GM18526 (cell line): ENCODE measurements around the gene GART.

Experiments used
- POLR2A ChIP-seq: IDR thresholded peaks from 3 replicates; pipeline ENCODE4 v1.6.1; 2011; ENCODE audit not compliant: insufficient read length; ENCODE audit errors: extremely low read depth

The GART gene

DNA sequence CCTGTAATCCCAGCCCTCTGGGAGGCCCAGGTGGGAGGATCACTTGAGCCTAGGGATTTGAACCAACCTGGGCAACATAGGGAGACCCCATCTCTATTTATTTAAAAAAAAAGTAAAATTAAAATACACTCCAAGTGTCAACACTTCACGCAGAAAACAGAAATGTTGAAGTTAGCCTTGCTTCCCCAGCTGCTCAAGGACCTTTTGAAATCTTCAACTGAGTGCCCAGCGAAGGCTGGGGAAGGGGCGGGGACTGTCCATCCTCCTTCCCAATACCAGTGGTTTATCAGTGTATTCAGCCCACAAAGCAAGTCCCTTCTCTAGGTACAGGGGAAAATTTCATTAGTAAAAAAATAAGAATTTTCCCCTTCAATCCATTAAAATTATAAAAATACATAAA lies 48.2 kb downstream of the GART start:
- no peak for TF ChIP-seq POLR2A

DNA sequence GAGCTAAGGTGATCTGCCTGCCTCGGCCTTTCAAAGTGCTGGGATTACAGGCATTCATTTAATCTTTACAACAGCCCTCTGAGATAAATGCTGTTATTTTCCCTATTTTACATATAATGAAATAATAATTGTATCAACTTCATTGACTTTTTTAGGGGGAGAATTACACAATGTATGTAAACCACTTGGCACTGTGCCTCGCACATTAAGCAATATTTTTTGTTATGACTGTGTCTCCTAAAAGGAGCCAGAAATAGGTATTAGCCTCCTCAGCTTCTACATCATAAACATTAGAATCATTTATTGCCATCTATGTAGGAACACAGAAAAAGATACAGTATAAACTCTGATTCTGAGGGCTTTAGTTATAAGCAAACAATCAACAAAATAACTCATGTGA lies 49.3 kb downstream of the GART start:
- TF ChIP-seq POLR2A = no peak

DNA sequence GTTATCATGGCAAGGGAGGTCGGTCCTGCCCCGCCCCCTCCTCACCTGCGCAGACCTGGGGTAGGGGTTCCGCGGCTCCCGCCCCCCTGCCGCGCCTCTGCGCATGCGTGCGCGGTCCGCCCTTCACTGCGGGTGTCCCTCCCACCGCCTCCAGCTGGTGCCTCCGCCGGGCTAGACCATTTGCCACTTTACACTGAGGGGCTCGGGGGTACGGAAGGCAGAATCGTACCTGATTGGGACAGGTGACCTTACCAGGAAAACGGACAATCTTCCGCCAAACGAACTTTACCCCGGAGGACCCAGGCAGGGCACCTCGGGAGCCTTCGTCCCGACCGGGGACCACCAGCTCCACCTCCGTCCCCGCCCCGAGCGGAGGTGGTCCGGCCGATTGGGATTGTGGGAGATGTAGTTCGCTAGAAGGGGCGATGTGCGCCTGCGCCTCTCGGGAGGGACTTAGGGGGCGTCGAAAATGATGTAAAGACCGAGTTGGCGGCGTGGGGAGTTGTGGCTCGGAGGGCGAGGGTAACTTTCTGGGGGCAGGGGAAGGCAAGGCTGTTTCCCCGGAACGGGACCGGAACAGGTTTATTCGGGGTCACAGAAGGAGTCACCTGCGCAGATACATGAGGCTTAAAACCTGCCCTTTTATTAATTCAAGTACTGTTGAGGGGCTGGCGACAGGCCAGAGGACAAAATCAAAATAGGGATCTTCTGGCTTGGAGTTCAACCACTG lies 50.4 kb downstream of the GART start, which contains the start of gene DNAJC28:
TSS of gene DNAJC28 (minus strand) at position 344 of the 730 bp plus-strand sequence. CDS start 2,323 bp downstream, outside the sequence.
- TF ChIP-seq POLR2A = peak; percentile 45

DNA sequence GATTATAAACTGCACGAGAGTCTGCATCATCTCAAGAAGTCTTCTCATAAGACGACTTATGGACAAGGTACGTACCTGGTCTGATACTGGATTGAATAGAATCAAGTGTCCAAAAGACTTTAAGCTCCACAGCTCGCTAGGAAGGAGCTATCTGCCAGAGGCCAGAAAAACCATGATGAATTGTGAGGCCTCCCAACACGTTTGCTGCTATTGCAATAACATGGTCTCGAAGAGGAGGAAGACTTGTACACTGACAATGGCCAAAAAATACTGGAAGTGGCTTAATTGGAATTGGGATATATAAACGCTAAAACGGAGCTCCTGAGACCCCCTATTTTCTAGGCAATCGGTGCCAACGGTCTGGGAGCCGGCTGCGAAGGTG lies 50.9 kb downstream of the GART start:
- TF ChIP-seq POLR2A = no peak

DNA sequence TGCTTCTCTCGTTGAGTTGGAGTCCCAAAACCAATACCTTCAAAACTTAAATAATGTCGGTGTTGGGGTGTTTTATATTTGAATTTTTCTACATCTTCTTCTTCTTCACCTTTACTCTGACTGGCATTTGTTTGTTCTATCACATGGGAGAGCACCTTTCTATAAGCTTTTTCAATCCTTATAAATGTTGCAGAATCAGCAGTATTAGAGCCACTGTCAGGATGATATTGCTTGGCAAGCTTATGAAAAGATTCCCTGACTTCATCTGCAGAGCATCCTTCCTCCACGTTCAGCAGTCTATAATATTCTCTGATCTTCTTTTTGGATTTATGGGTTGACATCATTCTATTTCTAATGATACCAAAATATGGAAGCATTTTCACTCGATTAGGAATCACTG lies 53.0 kb downstream of the GART start:
- TF ChIP-seq POLR2A = no peak

DNA sequence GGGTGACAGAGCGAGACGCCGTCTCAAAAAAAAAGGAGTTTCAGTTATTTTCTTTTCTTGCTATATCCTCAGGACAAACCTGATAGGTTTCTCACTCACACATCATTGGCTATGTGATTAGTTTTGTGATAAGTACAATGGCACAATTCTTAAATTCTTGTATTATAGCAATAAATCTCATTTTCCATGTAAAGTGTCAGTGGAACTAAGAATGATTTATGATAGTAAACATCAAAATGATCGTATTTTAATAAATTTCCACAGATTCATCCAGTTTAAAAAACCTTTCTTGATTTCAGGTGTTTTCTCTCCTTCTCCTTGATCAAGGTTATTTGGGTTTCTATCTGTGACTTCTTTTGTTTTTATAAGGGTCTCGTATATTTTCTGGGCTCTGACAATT lies 53.9 kb downstream of the GART start:
- TF ChIP-seq POLR2A = no peak

DNA sequence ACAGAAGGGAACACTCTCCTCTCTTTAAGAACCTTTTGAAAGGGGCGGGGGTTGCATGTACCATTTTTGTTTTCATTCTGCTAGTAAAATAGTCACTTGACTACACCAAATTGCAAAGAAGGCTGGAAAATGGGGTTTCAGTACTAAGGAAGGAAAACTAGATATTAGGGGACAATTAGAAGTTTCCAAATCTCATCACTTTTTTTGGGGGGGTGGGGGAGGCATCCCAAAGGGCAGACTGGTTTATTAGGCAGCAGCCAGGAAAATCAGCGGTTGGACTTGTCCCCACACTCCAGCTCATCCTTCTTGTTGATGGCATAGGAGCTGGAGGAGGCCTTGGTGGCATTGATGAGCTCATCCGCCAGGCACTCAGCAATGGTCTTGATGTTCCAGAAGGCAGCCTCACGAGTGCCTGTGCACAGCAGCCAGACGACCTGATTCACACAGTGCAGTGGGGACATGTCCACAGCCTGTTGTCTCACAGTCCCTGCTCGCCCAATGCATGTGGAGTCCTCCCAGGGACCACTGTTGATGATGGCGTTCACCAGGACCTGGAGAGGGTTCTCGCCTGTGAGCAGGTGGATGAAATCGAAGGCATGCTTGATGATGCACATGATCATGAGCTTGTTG lies 60.5 kb downstream of the GART start:
- no peak for TF ChIP-seq POLR2A

DNA sequence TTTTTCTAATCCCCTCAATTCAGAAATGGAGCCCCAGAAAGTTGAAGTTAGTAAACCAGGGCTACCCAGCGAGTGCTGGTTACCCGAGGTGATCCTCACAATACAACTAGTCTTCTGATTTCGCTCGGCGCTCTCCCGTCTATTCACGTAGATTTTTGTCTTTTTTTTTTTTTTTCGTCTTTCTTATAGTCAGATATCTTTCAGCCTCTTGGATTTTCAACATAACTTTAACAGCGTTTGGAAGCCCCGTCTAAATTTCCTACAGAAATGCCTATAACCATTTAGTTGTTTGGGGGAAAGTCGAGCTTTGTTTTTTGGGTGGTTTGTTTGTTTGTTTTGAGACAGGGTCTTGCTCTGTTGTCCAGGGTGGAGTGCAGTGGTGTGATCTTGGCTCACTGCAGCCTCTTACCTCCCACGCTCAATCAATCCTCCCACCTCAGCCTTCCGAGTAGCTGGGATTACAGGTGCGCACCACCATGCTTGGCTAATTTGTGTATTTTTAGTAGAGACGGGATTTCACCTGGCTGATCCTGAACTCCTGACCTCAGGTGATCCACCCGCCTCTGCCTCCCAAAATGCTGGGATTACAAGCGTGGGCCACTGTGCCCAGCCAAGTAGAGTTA lies 61.3 kb downstream of the GART start:
- TF ChIP-seq POLR2A = no peak

DNA sequence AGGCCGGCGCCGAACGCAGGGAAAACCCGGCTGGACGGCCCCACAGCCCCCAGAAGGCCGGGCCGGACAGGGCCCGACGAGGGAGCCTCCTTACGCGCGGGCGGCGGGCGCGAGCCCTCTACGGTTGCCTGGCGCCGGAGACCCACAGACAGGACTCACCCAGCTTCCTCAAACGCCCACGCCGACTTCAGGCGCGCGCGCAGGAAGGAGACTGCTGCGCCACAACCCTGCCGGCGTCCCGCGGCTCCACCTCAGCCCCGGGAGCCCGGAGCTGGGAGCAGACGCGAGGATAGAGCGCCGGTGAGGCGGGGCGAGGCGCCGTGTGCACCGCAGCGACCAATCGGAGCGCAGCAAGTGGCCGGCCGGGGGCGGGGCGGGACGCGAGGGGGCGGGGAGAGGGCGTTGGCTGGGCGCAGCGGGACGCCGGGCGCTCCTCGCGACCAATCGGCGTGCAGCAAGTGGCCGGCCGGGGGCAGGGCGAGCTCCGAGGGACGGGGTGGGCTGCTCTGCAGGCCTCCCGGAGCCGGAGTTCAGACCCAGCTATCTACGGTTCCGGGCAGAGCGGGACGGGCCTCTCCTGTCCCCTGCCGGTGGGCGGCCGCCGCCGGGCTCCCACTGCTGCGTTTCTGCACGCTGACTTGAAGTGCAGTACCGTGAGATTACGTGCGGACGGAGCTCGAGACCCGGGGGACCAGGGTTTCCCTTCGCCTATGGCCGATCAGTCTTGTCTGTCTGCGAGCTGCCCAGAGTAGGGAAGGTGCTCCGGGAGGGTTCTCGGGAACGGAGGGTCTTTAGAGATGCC lies 62.0 kb downstream of the GART start, which contains the start of gene TMEM50B:
TSS of gene TMEM50B (minus strand) at position 296 of the 802 bp plus-strand sequence. CDS start 11,089 bp downstream, outside the sequence.
- peak; percentile 94 for TF ChIP-seq POLR2A

DNA sequence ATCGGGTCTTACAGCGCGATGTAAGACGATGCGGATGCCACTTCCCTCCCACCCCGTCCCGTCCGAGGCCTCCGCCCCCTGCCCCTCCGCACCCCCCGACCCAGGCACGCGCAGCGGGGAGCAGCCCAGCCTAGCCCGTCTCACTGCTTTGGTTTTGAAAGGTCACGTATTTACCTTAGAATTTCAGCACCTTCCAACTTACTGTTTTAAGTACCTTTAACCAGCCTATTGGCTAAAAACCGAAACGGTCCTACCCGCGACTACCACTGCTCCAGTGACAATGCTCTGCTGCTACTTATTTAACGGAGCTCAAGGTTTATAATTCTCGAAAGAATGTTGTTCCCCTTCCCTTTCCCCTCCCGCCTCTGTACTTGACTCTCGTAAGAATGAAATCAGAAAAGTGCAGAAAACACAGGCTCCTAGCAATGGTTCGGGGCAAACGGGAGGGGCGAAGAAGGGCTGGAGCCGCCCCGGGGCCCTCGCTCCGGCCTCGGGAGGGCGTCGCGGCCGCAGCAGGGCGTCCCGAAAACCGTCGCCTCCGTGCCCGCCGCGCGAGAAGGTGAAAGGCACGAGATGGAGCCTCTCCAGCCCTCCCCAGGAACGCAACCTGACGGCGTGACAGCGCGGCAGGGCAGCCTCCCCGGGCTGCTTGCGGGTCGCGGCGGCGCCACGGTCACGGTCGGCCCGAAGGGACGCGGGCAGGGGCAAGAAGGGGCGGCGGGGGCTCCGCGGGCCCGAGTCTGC lies 62.8 kb downstream of the GART start:
- TF ChIP-seq POLR2A = no peak

DNA sequence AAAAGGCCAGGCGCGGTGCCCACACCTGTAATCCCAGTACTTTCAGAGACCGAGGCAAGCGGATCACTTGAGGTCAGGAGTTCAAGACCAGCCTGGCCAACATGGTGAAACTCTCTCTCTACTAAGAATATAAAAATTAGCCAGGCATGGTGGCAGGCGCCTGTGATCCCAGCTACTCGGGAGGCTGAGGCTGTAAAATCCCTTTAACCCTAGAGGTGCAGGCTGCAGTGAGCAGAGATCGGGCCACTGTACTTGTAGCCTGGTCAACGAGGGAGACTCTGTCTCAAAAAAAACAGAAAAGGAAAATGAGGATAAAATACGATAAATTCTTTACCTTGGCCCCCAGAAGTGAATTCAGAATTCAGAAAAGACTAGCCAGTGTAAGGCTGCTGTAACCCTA lies 63.7 kb downstream of the GART start:
- no peak for TF ChIP-seq POLR2A

DNA sequence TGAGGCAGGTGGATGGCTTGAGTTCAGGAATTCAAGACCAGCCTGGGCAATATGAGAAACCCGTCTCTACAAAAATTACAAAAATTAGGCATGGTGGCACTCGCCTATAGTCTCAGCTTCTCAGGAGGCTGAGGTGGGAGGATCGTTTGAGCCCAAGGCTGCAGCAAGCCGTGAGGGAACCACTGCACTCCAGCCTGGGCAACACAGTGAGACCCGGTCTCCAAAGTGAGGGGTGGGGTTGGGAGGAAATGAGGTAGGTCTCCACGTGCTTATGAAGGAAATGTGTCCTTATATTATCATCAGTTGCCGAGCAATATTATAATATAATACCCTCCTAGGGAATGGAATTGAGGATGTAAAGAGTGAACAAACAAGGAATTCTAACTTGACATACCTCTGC lies 64.9 kb downstream of the GART start:
- TF ChIP-seq POLR2A = no peak

DNA sequence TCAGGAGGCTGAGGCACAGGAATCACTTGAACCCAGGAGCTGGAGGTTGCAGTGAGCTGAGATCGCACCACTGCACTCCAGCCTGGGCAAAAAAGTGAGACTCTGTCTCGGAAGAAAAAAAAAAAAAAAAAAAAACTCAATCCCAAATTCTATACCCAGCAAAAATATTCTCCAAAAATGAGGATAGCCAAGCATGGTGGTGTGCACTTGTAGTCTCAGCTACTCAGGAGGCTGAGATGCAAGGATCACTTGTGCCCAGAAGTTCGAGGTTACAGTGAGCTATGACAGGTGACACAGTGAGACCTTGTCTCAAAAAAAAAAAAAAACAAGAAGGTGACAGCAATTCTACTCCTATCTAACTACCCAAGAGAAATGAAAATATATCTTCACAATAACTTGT lies 68.6 kb downstream of the GART start:
- no peak for TF ChIP-seq POLR2A

DNA sequence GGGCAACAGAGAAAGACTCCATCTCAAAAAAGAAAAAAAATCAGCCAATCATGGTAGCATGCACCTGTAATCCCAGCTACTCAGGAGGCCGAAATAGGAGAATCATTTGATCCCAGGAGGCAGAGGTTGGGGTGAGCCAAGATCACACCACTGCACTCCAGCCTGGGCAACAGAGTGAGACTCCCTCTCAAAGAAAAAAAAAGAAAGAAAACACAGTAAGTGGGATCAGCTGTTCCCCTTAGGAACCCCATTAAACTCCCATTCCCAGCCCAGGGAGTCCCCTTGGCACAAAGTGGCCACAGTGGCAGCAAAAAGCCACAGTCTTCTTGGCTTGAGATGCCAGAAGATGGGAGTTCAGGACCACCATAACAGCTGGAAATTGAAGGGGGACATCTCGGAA lies 71.2 kb downstream of the GART start:
- no peak for TF ChIP-seq POLR2A
